HG03095 (cell line): Measurements from ENCODE around the gene ZC3H7A.

Experiments
- ATAC-seq: cut with Tn5 transposase; IDR thresholded peaks from one replicate; pipeline ENCODE4 v1.9.1; 2021; ENCODE audit warnings: moderate library complexity; ENCODE audit not compliant: unreplicated experiment

Gene ZC3H7A

DNA sequence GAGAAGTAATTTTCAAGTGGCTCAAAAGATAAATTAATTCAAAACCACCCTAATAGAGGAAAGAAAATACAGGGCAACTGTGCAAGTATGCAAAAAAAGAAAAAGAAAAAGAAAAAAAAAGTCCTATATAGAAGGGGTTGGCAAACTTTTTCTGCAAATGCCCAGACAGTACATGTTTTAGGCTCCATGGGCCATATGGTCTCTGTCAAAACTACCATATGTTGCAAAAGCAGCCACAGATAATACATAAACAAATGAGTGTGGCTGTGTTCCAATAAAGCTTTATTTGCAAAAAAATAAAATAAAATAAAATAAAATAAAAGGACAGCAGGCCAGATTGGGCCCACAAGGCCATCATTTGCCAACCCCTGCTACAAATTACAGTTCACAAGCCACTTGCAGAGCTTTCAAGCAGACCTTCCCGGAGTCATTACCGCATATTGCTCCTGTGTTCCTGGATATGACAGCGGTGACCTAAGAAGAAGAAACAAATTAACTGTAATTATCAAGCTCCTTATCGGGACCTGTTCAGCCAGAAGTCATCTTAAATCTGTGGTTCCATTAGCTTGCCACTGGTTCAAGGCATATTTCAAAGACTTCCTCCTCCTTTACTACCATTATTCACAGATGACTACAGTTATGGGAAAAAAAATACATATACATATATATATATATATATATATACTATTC, 15.9 kb downstream of the ZC3H7A start:
- ATAC-seq, result no peak

DNA sequence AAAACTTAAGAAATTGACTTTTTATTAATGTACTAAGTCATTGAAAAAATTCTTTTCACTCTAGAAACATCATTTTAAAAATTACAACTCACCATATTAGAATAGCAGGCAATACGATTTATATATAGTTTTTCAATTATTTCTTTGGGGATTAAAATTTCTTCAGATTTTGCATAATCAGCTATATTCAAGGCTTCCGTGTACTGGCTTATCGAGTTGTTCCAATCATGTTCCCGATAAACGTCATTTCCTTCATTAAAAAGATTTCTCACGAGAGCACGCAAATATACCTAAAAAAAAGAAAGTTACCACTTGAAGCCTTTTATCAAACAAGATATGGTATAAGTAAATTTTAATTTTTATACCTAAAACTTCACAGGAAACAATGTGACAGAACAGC, 18.0 kb downstream of the ZC3H7A start:
- ATAC-seq, result no peak

DNA sequence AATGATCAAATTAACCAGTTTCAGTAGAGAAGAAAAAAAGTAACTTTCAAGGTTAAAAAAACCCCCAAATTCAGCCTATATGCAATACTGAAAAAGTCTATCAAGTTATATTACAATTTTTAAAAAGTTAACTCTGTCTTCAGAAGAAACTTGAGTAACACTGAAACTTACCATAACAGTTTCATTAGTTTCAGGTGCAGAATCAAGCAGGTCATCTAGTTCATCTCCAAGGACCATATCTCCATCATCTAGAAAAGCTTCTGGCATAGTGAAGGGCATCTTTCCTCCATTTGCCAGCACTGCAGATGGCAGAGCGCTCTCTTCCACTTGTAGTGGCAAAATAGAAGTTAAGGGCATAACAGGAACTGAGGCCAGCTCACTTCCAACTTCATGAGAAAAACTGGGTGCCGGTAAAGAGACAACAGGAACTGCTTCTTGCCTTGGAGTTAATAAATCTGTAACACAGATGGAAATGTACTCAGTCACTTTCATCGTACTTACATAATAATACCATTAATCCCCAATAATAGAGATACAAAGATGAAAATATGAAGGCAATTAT, 22.9 kb downstream of the ZC3H7A start:
- ATAC-seq, result no peak

DNA sequence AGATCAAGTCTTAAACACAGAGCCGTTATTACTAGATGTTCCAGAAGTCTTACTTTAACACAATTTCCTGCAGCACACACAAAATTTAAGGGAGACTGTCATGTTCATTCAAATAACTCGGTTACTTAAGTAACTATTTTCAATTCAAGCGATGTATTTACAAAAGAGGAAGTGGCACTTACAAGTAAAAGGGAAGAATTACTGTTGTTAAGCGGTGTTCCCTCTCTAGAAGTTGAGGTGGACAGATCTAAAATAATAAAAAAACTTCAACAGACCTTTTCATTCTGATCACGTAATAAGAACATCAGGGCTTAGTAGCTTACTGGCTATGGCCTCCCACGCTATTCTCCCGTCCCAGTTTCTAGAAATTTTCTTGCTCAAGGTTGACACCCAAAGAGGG, 28.2 kb downstream of the ZC3H7A start:
- no peak for ATAC-seq

DNA sequence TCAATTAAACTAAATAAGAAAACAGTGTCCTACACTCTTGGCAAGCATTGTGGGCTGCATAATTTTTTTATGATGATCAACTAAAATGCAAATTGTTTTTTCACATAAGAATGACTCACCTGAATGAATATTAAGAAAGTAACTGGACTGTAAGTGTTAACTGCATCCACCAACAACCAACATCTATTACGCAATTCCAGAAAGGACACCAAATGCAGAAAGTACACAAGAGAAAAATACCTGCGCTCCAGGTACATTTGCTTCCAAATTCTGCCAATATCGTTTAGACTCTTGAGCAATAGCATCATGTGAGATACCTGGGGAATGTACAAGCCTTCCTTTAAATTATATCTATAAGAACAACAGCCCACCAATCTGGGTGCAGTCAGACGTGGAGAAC, 34.6 kb downstream of the ZC3H7A start:
- no peak for ATAC-seq

DNA sequence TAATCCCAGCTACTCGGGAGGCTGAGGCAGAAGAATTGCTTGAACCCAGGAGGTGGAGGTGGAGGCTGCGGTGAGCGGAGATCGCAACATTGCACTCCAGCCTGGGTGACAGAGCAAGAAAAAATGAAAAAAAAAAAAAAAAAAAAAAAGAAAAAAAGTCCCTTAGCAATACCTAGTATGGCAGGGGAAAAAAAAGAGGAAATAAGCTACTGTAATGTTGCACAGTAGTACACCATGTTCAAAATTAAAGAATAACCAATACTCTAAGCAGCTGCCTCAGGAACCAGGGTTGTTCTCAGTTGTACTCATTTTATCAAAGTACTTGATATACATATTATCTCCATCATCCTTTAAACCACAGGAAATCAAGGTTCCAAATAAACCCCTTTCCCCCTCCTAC, 37.1 kb downstream of the ZC3H7A start:
- ATAC-seq, result no peak

DNA sequence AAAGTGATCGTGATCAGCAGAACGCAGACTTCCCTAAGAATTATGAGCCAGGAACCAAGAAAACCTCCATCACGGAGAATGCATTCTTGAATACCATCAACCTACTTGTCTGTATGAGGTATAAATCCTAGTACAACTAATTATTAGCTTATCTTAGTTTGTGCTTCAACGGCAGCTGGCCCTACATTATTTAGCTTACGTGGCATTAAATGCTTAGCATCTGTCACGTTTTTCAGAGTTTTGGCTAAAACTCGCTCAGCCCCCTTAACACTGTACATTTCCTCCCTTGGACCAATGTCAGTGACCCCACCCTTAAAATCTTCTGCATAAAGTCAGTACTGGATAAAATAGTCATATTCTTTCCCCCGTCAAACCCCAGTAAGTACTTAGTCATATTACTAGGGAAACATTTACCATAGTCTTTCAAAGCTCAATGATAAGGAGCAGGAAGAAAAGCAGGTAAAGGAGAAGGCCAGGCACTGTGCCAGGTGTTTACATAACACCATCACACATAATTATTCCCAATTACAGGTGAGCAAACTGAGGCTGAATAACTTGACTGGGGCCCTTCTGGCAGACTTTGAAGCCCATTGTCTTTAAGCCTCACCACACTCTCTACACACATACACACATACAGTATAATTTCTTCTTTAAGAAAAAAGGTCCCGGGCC, 37.8 kb downstream of the ZC3H7A start:
- ATAC-seq, result no peak

DNA sequence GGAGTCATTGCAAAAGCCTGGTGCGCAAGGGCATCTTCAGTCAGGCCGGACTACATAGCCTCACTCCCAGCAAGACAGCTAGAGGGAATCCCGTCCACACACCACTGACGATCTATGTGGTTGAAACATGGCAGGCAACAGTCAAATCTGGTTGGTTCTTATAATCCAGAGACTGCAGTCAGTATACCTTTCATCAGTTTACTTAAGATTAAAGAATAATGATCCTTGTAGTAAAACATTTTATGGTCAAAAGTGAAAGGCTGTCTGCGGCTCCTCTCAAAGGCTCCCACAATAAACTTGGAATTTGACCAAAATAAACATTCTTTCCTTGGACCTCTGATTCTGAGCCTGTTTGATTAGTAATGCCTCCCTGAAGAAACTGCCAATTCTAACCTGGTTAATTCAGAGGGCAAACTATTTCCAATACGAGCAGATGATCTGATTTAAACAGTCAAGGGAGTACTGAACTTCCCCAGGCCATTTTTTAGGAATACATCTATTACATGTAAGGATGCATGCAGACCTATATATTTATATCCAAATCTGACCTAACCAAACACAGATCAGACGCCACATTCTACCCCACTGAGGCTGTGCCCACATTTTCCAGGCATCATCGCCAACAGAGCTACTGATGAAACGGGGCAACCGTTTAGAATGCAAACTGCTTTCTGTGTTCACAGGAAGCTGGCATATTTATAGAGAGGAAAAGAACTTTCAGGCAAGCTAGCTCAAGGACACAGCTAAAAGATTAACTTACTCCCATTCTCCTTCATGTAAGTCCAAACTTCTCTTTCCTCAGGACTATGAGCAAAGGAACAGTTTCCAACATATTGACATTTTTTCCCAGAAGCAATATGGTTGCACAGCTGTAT, 39.1 kb downstream of the ZC3H7A start:
- no peak for ATAC-seq

DNA sequence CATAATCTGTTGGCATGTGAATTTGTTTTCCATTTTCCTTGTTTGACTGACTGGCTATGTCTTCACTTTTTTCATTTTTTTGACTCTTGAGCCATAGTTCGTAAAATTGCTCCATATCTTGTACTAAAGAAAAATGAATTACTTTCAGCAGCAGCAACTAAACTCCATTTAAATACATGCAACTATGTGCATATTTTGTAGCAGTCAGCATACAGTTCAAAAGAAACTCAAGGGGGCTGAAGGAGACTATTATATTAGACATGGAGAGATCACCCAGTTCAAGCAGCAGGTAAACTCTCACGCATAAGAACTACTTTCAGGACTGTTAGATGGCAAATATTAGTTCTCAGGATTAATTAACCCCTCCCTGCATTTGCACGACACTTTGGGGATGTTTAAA, 40.8 kb downstream of the ZC3H7A start:
- ATAC-seq, result no peak

DNA sequence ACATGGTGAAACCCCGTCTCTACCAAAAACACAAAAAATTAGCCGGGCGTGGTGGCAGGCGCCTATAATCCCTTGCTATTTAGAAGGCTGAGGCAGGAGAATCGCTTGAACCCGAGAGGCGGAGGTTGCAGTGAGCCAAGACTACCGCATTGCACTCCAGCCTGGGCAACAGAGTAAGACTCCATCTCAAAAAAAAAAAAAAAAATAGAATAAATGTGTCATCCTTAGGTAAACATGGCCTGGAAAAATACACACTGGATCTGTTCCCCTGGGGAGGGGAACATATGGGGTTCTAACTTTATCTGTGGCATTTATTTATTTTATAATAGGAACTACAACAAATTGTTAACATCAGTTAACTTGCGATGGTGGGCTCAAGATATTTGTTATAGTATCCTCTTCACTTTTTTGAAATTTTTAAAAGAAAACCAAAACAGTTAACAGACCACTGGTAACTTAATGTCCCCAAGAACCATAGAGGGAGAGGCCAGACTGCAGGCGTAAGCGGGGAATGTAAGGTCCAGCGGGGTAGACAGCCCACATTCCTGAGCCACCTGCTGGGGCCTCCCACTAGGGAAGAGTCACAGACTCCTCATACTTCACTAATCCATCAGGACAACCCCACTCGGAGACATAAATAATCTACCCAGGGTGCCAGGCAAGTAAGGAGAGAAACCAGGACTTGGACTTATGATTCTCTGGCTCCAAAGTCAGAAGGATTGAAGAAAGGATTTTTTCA, 41.9 kb downstream of the ZC3H7A start:
- no peak for ATAC-seq

DNA sequence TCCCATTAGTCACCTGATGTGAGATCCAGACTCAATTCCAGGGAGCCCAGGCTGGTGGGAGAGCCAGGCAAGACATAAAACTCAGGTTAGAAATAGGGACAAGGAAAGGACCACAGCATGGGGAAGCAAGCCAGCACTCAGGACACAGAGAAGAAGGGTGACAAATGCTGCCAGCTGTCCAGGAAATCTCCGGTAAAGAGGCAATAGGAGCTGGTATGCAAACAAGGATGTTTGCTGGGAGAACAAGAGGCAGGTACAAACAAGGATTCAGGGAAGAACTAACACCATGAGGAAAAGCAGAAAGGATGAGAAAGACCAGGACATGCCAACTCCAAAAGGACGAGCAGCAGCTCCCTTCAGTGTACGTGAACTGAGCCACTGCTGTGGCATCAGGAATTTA, 44.2 kb downstream of the ZC3H7A start:
- ATAC-seq, result no peak

DNA sequence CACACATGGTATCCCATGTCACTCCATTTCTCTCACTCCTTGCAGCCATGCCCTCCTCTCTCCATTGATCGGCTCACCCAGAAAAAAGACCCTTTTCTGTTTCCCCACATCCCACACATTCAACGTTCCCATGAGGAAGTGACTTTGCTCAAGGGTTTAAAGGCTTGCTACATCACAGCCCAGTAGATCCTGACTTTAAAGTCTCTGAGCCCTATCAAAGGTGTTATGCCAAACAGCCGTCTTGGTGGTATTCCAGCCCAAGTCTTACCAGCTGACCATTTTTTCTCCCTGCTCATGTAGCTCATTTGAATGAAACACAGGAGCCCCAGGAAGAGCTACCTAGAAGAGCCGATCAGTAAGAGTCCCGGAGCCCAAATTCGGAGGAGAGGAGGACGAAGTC, 47.0 kb downstream of the ZC3H7A start:
- no peak for ATAC-seq

DNA sequence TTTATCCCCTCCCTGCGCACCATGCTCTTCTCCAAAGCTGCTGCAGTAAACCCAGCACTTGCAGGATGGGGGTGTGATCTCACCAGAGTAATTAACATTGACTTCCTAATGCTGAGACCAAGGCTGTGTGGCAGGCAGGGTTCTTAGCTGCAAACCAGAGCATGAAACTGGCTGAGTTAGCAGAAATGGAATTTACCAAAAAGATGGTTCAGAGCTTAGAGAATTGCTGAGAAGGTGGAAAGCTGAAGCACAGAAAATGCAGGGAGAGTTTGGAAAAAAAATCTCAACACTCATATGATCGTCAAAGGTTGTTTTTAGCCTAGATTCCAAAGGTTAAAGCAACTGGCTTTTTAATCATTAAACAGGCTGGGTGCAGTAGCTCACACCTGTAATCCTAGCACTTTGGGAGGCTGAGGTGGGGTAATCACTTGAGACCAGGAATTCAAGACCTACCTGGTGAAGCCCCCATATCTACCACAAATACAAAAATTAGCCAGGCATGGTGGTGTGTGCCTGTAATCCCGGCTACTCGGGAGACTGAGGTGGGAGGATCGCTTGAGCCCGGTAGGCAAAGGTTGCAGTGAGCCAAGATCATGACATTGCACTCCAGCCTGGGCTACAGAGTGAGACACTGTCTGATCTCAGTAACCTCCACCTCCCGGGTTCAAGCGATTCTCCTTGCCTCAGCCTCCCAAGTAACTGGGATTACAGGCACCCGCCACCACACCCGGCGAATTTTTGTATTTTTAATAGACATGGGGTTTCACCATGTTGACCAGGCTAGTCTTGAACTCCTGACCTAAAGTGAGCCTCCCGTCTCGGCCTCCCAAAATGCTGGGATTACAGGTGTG, 48.4 kb downstream of the ZC3H7A start:
- ATAC-seq, result no peak

DNA sequence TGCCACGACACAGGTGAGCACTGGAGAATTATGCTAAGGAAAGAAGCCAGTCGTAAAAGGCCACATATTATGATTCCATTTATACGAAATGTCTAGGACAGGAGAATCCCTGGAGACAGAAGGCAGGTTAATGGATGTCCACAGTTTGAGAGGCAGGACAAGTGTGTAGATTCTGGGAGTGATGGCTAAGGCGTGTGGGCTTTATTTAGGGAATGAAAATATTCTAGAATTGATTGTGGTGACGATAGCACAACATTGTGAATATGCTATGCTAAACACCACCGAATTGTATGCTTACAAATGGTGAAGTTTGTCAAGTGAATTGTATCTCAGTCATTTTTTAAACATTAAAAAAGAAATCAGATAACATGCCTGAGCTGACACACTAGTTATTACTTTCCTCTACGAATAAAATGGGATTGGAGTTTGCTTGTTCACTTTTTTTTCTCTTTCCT, 49.1 kb downstream of the ZC3H7A start:
- ATAC-seq, result no peak

DNA sequence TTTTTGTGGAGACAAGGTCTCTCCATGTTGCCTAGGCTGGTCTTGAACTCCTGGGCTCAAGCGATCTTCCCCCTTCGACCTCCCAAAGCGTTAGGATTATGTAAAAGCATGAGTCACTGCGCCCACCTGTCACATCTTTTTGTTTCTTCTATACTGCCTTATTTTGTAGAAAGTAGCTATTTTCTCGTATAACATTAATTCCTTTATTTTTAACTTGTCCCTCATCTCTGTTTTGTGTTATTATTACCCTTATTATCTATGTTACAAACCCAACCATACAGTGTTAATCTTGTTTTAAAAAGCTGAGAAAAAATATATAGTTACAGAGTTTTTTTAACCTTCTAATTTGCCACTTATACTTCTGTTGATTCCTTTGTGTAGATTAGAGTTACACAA, 53.0 kb downstream of the ZC3H7A start:
- ATAC-seq, result no peak

DNA sequence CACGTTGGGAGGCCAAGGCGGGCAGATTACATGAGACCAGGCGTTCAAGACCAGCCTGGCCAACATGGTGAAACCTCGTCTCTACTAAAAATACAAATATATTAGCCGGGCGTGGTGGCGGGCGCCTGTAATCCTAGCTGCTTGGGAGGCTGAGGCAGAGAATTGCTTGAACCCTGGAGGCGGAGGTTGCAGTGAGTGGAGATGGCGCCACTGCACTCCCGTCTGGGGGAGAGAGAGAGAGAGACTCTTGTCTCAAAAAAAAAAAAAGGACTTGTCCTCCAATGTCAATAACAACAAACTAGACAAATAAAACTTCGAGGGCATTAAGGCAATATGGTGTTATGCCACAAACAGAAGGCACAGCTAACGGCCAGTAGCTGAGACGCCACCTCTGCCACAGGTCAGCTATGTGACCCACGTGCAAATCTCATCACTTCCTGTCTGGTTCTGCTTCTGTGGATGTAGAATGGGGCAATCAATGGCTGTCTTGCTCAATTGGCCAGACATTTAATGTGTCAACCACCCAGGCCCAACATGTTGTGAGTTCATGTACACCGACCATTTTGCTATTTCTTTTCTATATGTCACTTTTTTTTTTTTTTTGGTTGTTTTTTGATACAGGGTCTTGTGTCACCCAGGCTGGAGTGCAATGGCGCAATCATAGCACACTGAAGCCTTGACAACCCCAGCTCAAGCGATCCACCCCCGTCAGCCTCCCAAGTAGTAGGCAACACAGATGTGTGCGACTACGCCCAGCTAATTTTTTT, 53.6 kb downstream of the ZC3H7A start:
- ATAC-seq, result no peak

DNA sequence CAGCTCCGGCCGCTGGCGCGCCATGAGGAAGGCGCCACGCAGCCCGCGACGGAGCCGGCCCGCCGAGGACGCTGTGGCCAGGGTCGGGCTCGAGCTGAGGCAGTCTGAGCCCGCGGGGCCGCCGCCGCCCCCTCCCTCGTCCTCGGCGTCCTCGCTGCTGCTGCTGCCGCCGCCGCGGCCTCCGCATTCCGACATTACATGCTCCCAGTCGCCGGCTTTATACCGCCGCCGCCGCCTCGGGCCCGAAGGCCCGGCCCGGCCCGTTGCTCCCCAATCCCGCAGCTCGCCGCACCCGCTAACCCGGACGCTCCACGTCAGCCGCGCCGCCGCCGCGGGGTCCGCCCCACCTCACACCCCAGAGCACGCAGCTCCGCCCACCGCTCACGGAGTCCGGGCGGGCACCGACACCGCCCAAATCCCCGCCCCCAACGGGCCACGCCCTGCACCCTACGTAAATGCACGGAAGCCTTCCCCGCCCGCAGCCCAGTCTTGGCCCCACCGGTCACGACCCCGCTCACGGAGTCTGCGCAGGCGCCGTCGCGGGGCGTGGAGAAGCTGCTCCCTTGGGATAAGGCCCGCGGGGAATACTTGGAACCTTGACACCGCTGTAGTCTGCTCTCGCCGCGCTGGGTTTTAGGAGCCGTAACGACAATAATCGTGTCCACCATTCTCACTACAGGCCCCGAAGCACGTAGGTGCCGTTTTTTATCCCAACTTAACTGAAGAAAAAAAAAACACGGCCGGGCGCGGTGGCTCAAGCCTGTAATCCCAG, 54.3 kb downstream of the ZC3H7A start, which contains the start of gene TXNDC11:
TSS of gene TXNDC11 (minus strand) at position 322 of the 772 bp plus-strand sequence. CDS start at position 195, 127 bp downstream.
- peak; percentile 85 for ATAC-seq

DNA sequence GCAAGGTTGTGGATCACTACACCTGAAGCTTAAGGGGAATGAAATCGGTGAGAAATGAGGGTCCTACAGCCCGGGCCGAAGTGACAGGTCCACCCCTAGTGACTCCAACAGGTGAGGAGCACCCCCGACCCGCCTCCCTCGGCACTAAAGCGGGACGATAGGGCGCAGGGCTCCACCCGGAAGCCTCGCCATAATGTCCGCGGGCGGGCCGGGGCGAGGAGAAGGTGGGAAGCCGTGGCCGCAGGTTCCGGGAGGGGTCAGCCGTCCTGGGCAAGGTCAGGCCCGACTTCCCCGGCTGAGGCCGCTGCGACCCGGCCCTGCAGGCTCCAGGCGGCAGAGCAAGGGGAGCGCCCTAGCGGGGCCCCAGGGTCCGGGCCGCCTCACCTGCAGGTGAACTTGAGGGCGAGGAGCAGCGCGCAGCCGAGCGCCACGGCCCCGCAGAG, 54.9 kb downstream of the ZC3H7A start:
- peak; percentile 14 for ATAC-seq
